HEK293 (cell line): ENCODE measurements around the gene NPIPA8.
"Not testable (repeated sequence)": the region's sequence is repeated elsewhere in the genome, so short reads cannot be mapped to it uniquely, and the experiment has no call there.

Source experiments
- CTCF ChIA-PET: fragments of 350-600 bp; formaldehyde crosslinking; extraction: SDS; loops from one replicate; lab custom pipeline; 2021; ENCODE audit warnings: antibody characterized with exemption; lab: Yijun Ruan, JAX
- POLR2A ChIA-PET: fragments of 300-600 bp; formaldehyde crosslinking; extraction: SDS; loops from one replicate; lab custom pipeline; 2020; ENCODE audit warnings: antibody characterized with exemption, inconsistent platforms; lab: Yijun Ruan, JAX
- H3K27ac ChIP-seq: fragments of 200-500 bp; sonication (Bioruptor generic); 2 replicates; pipeline ENCODE4 v1.5.1; 2014; ENCODE audit warnings: low read depth, low read length, control low read depth, inconsistent platforms; ENCODE audit errors: extremely low read depth
- H3K36me3 ChIP-seq, 2 experiments: fragments of 200-500 bp in 1 of 2; sonication (Bioruptor generic) in 1 of 2; 1 replicate in 1 of 2; 2 replicates in 1 of 2; pipeline ENCODE4 v1.5.1; 2014 to 2017; ENCODE audit warnings: inconsistent platforms in 2 of 2, low read length in 2 of 2; ENCODE audit not compliant: control insufficient read depth in 2 of 2, insufficient read depth in 1 of 2
- H3K4me1 ChIP-seq: fragments of 200-500 bp; sonication (Bioruptor generic); 2 replicates; pipeline ENCODE4 v1.5.1; 2014; ENCODE audit warnings: mild to moderate bottlenecking, low read length, inconsistent platforms; ENCODE audit not compliant: control insufficient read depth, insufficient read depth
- H3K4me3 ChIP-seq: 2 replicates; pipeline ENCODE4 v1.5.1; 2011; ENCODE audit warnings: low read depth, mild to moderate bottlenecking, control low read depth, low read length, moderate library complexity
- H3K9me3 ChIP-seq: fragments of 200-500 bp; sonication (Bioruptor generic); 2 replicates; pipeline ENCODE4 v1.5.1; 2014; ENCODE audit warnings: low read depth, low read length, inconsistent platforms; ENCODE audit not compliant: control insufficient read depth, insufficient read depth

NPIPA8 gene

DNA sequence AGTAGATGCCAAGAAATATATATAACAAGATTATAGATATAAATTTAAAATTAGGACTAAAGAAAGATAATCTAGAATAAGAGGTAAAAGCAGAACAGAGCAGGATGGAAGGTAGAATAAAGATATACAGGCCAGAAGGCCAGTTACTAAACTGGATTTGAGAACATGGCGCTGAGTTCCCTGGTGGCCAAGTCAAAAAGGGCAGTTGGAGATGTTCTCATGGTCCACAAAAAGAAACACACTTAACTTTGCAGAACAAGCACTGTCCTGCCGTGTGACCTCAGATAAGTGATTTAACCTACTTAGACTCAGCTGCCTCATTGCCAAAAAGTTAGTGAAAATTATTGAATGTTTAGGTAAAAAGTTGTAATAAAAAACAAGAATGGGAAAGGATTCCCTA is 27.4 kb downstream of the NPIPA8 start:
- POLR2A ChIA-PET, H3K9me3 ChIP-seq, H3K4me3 ChIP-seq, CTCF ChIA-PET, H3K4me1 ChIP-seq, H3K27ac ChIP-seq, H3K36me3 ChIP-seq: not testable (repeated sequence)

DNA sequence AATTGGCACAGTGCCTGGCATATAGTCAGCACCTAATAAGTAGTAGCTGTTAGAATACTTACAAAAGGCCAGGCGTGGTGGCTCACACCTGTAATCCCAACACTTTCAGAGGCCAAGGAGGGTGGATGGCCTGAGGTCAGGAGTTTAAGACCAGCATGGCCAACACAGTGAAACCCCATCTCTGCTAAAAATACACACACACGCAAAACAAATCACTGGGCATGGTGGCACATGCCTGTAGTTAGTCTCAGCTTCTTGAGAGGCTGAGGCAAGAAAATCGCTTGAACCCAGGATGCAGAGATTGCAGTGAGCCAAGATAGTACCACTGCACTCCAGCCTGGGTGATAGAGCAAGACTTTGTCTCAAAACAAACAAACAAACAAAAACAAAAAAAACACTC is 29.3 kb downstream of the NPIPA8 start:
- CTCF ChIA-PET, H3K27ac ChIP-seq, H3K36me3 ChIP-seq, H3K4me1 ChIP-seq, POLR2A ChIA-PET, H3K9me3 ChIP-seq, H3K4me3 ChIP-seq: not testable (repeated sequence)

DNA sequence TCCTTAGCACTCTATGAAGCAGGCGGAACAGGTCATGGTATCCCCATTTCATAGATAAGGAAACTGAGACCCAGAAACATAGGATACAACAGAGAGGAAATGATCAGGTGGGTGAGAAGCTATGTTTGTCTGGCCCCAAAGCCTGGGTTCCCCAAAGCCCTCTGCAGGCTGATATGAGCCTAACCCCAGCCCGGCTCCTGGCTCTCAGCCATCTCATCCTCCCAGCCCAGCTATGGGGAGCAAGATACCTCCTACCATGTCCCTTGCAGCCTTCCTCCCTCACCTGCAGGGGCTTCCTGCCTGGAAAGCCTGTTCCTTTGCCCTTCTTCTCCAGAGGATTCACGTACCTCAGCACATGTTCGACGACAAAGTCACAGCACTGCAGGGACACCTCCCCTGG is 30.5 kb downstream of the NPIPA8 start:
- POLR2A ChIA-PET, H3K4me1 ChIP-seq, CTCF ChIA-PET, H3K9me3 ChIP-seq, H3K27ac ChIP-seq, H3K4me3 ChIP-seq, H3K36me3 ChIP-seq: not testable (repeated sequence)

DNA sequence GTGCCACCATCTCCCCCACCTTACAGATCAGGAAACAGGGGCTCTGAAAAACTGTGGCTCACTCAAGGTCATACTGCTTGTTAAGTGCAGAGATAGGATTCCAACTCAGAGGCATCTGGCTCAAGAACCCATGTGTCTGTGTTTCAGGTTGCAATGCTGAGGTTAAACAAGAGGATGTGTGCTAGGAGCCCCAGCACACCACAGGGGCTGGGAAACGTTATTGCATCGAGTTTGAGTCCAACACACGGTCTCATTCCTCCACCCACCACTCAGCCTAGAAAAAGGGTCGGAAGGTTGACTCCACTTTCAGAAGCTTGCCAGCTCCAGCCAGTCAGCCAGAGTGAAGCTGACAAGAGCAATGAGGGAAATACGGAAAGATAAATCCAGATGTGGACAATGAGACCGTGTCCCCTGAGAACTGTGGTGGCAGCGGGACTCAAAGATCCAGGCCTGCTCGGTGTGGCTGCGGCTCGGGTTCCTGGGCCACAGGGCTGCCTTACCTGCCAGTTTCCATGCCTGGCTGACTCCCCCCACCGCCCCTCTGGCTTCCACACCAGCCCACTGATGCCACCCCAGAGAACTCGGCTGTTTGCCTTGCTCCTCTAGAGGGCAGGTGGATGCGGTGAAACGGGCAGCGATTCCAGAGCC is 33.4 kb downstream of the NPIPA8 start:
- CTCF ChIA-PET, H3K9me3 ChIP-seq, H3K4me1 ChIP-seq, H3K27ac ChIP-seq, H3K36me3 ChIP-seq, POLR2A ChIA-PET, H3K4me3 ChIP-seq: not testable (repeated sequence)

DNA sequence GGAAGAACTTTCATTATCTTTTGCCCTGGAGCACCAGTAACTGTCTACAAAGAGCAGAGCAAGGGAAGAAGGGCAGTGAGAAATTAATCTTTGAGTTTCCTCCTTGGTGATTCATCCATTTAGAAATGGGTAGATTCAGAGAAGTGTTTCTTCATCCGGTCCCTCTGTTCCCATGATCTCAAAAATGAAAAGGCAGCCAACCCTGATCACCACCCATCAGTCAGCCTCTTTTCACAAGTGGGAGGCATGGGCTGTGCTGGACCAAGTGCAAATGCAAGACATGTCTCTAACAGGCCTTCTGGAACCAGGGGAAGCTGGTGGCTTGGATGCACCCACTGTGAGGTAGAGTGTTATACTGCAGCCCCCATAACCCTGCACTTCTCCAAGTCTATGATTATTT is 38.8 kb downstream of the NPIPA8 start:
- H3K9me3 ChIP-seq, POLR2A ChIA-PET, H3K4me3 ChIP-seq, H3K27ac ChIP-seq, H3K36me3 ChIP-seq, H3K4me1 ChIP-seq, CTCF ChIA-PET: not testable (repeated sequence)

DNA sequence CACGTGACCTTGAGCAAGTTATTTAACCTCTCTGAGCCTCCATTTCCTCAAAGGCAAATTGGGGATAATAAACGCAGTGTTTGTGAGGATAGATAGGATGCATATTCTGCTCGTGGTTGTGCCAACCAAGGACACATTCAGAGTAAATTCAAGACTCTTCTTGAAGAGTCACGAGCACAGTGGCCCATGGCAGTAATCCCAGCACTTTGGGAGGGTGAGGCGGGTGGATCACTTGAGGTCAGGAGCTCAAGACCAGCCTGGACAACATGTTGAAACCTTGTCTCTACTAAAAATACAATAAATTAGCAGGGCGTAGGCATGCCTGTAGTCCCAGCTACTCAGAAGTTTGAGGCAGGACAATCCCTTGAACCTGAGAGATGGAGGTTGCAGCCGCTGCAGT is 39.6 kb downstream of the NPIPA8 start:
- CTCF ChIA-PET, H3K4me1 ChIP-seq, H3K9me3 ChIP-seq, H3K4me3 ChIP-seq, H3K36me3 ChIP-seq, H3K27ac ChIP-seq, POLR2A ChIA-PET: not testable (repeated sequence)

DNA sequence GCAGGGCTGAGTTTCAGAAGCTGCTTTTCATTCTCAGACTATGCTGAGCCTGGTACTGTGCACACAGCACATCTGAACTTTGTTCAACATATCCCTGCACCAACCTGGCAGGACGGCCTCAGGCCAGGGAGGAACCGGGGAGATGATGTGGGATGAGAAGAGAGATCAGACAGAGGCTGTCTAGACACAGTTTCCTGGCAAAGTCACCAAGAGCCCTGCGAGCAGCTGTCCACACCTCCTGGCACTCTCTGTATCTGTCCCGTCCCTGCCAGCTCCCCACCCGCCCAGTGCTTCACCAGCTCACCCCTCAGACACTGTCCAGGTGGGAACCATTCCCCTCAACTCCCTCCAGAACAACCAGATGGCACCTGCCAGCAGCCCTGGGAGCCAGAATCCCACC is 42.2 kb downstream of the NPIPA8 start:
- H3K9me3 ChIP-seq, CTCF ChIA-PET, H3K4me3 ChIP-seq, H3K36me3 ChIP-seq, POLR2A ChIA-PET, H3K27ac ChIP-seq, H3K4me1 ChIP-seq: not testable (repeated sequence)

DNA sequence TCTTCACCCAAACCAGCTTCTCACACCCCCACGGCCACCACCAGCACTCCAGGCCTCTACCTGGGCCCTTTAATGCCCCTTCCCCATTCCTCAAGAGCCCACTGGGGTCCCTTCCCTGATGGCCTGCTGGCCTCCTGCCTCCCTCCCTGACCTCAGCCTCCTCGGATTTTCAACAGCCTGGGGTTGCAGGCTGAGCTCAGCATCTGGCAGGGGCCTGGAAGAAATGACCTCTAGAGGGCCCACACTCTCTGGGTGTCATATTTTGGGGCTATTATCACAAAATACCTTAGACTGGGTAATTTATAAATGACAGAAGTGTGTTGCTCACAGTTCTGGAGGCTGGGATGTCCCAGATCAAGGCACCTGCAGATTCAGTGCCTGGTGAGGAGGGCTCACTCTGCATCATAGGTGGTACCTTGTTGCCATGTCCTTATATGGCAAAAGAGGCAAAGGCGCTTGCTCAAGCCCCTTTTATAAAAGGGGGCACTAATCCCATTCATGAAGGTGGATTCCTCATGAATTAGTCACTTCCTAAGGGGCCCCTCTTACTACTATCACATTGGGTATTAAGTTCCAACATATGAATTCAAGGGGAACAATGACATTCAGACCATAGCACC is 43.1 kb downstream of the NPIPA8 start:
- POLR2A ChIA-PET, H3K9me3 ChIP-seq, H3K4me1 ChIP-seq, CTCF ChIA-PET, H3K4me3 ChIP-seq, H3K36me3 ChIP-seq, H3K27ac ChIP-seq: not testable (repeated sequence)

DNA sequence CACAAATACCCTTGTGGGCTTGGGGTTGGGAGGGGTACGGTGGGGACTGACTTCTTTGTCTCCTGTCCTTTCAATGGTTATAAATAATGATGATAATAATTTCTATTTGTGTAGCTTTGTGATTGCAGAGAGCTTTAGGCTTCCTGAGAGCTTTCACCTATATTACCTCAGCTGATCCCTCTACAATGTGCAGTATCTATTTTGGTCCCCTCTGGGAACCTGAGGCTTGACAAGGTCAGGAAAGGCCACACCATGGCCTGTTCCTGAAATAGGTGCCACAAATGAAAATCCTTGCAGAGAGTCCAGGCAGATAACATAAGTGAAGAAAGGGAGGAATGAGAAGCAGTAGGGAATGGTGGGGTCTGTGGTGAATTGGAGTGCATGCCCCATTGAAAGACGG is 45.6 kb downstream of the NPIPA8 start:
- H3K27ac ChIP-seq, H3K4me1 ChIP-seq, POLR2A ChIA-PET, CTCF ChIA-PET, H3K36me3 ChIP-seq, H3K4me3 ChIP-seq, H3K9me3 ChIP-seq: not testable (repeated sequence)

DNA sequence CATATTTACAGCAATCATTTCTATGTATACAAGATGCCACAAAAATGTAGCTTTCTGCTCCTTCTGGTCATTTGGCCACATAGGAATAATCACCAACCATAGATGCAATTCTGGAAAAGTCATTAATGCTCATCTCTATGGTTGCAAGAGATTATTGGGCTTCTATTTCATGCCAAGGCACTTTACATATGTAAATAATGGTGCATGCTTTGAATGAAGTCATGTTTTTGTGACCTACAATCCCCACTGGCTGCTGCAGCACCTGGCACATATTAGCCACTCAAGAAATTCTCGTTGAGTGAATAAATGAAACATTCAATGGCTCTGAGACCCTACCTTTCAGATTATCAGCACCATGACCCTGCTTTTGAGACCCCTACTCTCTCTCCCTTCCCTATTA is 50.2 kb downstream of the NPIPA8 start:
- H3K4me1 ChIP-seq, H3K36me3 ChIP-seq, POLR2A ChIA-PET, H3K4me3 ChIP-seq, CTCF ChIA-PET, H3K27ac ChIP-seq, H3K9me3 ChIP-seq: not testable (repeated sequence)

DNA sequence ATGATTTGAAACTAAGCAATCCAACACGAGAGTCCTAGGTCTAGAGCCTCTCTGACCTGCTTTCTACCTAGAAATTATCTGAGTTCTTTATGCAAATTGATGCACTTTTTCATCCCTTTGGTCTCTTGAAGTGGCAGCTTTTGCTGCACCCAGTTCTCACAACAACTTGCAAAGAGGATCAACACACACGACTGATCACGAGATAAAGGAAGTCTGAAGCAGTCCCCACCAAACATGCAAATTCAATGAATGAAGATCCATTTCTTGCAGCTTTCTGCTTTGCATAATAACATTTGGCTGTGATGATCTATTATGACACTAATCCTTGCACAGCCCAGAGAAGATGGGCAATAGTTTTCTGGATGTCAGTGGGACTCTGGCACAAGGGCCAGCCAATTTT is 56.2 kb downstream of the NPIPA8 start:
- CTCF ChIA-PET, H3K4me1 ChIP-seq, H3K36me3 ChIP-seq, H3K9me3 ChIP-seq, H3K4me3 ChIP-seq, POLR2A ChIA-PET, H3K27ac ChIP-seq: not testable (repeated sequence)
